ENCODE measurements around the gene GPSM3. TPM values are rescaled to one million over a fixed set of nuclear protein-coding genes. Genes with fewer than 3 reads are reported as not detected.

The GPSM3 gene
- total and polyA plus RNA-seq, 2 of the 13 experiments (the other 11 are each of a cell fraction or from before 2014, with no cell fraction given): 0.18 to 6.2 TPM

GRCh38 chr6:32153564-32154513 lies 38.6 kb downstream of the GPSM3 start, which contains the start of gene PPT2 (continued):
- TF ChIP-seq SOX13 (IDR thresholded peaks at IDR 0.05) (no peak), SOX13 (CRISPR knock-in tag; conservative IDR thresholded peaks at IDR 0.05 in 1 of 2, IDR thresholded peaks at IDR 0.05 in 1 of 2) (peak in 1 of 2 experiments; percentile 14; a peak in 1 of 4 replicates), PBX3 (CRISPR knock-in tag; IDR thresholded peaks at IDR 0.05; ENCODE audit: borderline replicate concordance) (no peak), ZNF740 (CRISPR knock-in tag; IDR thresholded peaks at IDR 0.05) (peak; percentile 75), NR0B2 (CRISPR knock-in tag; IDR thresholded peaks at IDR 0.05) (no peak), TFE3 (CRISPR knock-in tag; IDR thresholded peaks at IDR 0.05) (no peak), CREB1 (IDR thresholded peaks at IDR 0.05) (peak; percentile 95), CREB1 (CRISPR knock-in tag; IDR thresholded peaks at IDR 0.05) (peak; percentile 97), HNF1B (CRISPR knock-in tag; IDR thresholded peaks at IDR 0.05) (peak; percentile 59), MLX (CRISPR knock-in tag; IDR thresholded peaks at IDR 0.05) (0 out of 2 replicates have a peak, but pooled peaks have one; percentile 13), ZNF34 (CRISPR knock-in tag; IDR thresholded peaks at IDR 0.05; ENCODE audit: borderline replicate concordance) (peak; percentile 92), TAF15 (IDR thresholded peaks at IDR 0.05; ENCODE audit: low read depth, low read length, poor library complexity, severe bottlenecking) (peak; percentile 40), MBD4 (IDR thresholded peaks at IDR 0.05; ENCODE audit: borderline replicate concordance, low read length) (no peak), ZNF205 (CRISPR knock-in tag; IDR thresholded peaks at IDR 0.05) (no peak), MEIS2 (CRISPR knock-in tag; IDR thresholded peaks at IDR 0.05) (peak; percentile 75), PCBP2 (optimal IDR thresholded peaks at IDR 0.05; ENCODE audit: low read depth, low read length, poor library complexity, severe bottlenecking) (peak; percentile 12), ZBTB26 (CRISPR knock-in tag; IDR thresholded peaks at IDR 0.05; ENCODE audit: borderline replicate concordance) (peak; percentile 71; the same call in 1 of the 2 replicates)
